SK-N-SH treated with all-trans-retinoic acid at 6 μM for 48 hours (cell line): ENCODE results near the gene HECTD1.

Experiments used
- ATAC-seq: fragments of 200-7000 bp; cut with Tn5 transposase; 3 replicates; pipeline ENCODE4 v1.9.1; 2020; ENCODE audit warnings: mild to moderate bottlenecking, moderate library complexity
- ARNTL ChIP-seq: fragments of 450-650 bp; formaldehyde crosslinking; IDR thresholded peaks from 2 replicates; pipeline ENCODE4 v1.5.0; 2020; ENCODE audit warnings: low read depth, mild to moderate bottlenecking, moderate library complexity, borderline replicate concordance
- BACH2 ChIP-seq: fragments of 250-450 bp; sonication (Bioruptor Pico); IDR thresholded peaks from 2 replicates; pipeline ENCODE4 v1.9.0; 2021; ENCODE audit warnings: mild to moderate bottlenecking, borderline replicate concordance
- CSDC2 ChIP-seq: fragments of 250-450 bp; sonication (Bioruptor Pico); IDR thresholded peaks from 2 replicates; pipeline ENCODE4 v1.5.0; 2020; ENCODE audit warnings: mild to moderate bottlenecking, moderate library complexity
- ESRRG ChIP-seq: fragments of 250-450 bp; sonication (Bioruptor Pico); IDR thresholded peaks from 2 replicates; pipeline ENCODE4 v1.6.1; 2021; ENCODE audit warnings: mild to moderate bottlenecking
- GLIS3 ChIP-seq: fragments of 250-450 bp; sonication (Bioruptor Pico); IDR thresholded peaks from 2 replicates; pipeline ENCODE4 v1.5.0; 2020; ENCODE audit warnings: mild to moderate bottlenecking, moderate library complexity
- ISL1 ChIP-seq: fragments of 250-450 bp; sonication (Bioruptor Pico); IDR thresholded peaks from 2 replicates; pipeline ENCODE4 v2.1.2; 2022; ENCODE audit warnings: mild to moderate bottlenecking, moderate library complexity
- PPARA ChIP-seq: fragments of 250-450 bp; sonication (Bioruptor Pico); IDR thresholded peaks from 2 replicates; pipeline ENCODE4 v1.5.0; 2020; ENCODE audit warnings: mild to moderate bottlenecking, borderline replicate concordance
- RARB ChIP-seq: fragments of 250-450 bp; sonication (Bioruptor Pico); IDR thresholded peaks from 2 replicates; pipeline ENCODE4 v1.8.0; 2021; ENCODE audit warnings: mild to moderate bottlenecking, moderate library complexity
- SNAI2 ChIP-seq: fragments of 250-450 bp; sonication (Bioruptor Pico); IDR thresholded peaks from 2 replicates; pipeline ENCODE4 v1.5.0; 2020; ENCODE audit warnings: mild to moderate bottlenecking, moderate library complexity
- TCF4 ChIP-seq: fragments of 250-450 bp; sonication (Bioruptor Pico); IDR thresholded peaks from 2 replicates; pipeline ENCODE4 v1.8.0; 2021; ENCODE audit warnings: mild to moderate bottlenecking, moderate library complexity, borderline replicate concordance
- TOX ChIP-seq: fragments of 250-450 bp; sonication (Bioruptor Pico); IDR thresholded peaks from 2 replicates; pipeline ENCODE4 v1.8.0; 2021; ENCODE audit warnings: mild to moderate bottlenecking, moderate library complexity, borderline replicate concordance
- ZC3H10 ChIP-seq: fragments of 250-450 bp; sonication (Bioruptor Pico); IDR thresholded peaks from 2 replicates; pipeline ENCODE4 v1.5.1; 2021; ENCODE audit warnings: mild to moderate bottlenecking, moderate library complexity
- ZFP3 ChIP-seq: fragments of 250-450 bp; sonication (Bioruptor Pico); IDR thresholded peaks from 2 replicates; pipeline ENCODE4 v1.5.0; 2020; ENCODE audit warnings: mild to moderate bottlenecking, moderate library complexity
- ZFP30 ChIP-seq: fragments of 450-650 bp; formaldehyde crosslinking; IDR thresholded peaks from 2 replicates; pipeline ENCODE4 v1.5.0; 2022; ENCODE audit warnings: mild to moderate bottlenecking, moderate library complexity
- ZNF565 ChIP-seq: fragments of 450-650 bp; formaldehyde crosslinking; conservative IDR thresholded peaks from 2 replicates; pipeline ENCODE4 v1.5.0; 2020; ENCODE audit warnings: low read depth, mild to moderate bottlenecking, moderate library complexity
- ZNF70 ChIP-seq: fragments of 450-650 bp; formaldehyde crosslinking; IDR thresholded peaks from 2 replicates; pipeline ENCODE4 v1.5.0; 2020; ENCODE audit warnings: mild to moderate bottlenecking, moderate library complexity
- ZNF8 ChIP-seq: fragments of 450-650 bp; formaldehyde crosslinking; IDR thresholded peaks from 2 replicates; pipeline ENCODE4 v1.5.0; 2020; ENCODE audit warnings: mild to moderate bottlenecking, moderate library complexity
- TF ChIP-seq, protein P1 (sequence below): fragments of 250-450 bp; sonication (Bioruptor Pico); IDR thresholded peaks from 2 replicates; pipeline ENCODE4 v1.5.1; 2021; ENCODE audit warnings: mild to moderate bottlenecking, moderate library complexity
- TF ChIP-seq, protein P2 (sequence below): fragments of 250-450 bp; sonication (Bioruptor Pico); IDR thresholded peaks from 2 replicates; pipeline ENCODE4 v1.5.0; 2020; ENCODE audit warnings: mild to moderate bottlenecking, moderate library complexity
- TF ChIP-seq, protein P3 (sequence below): fragments of 250-450 bp; sonication (Bioruptor Pico); IDR thresholded peaks from 2 replicates; pipeline ENCODE4 v1.8.0; 2021; ENCODE audit warnings: low read depth, mild to moderate bottlenecking, moderate library complexity, borderline replicate concordance
- TF ChIP-seq, protein P4 (sequence below): fragments of 250-450 bp; sonication (Bioruptor Pico); IDR thresholded peaks from 2 replicates; pipeline ENCODE4 v1.8.0; 2020; ENCODE audit warnings: mild to moderate bottlenecking, moderate library complexity, borderline replicate concordance
- TF ChIP-seq, protein P5 (sequence below): fragments of 250-450 bp; sonication (Bioruptor Pico); IDR thresholded peaks from 2 replicates; pipeline ENCODE4 v1.5.1; 2020; ENCODE audit warnings: low read depth, mild to moderate bottlenecking, moderate library complexity

The HECTD1 gene

DNA sequence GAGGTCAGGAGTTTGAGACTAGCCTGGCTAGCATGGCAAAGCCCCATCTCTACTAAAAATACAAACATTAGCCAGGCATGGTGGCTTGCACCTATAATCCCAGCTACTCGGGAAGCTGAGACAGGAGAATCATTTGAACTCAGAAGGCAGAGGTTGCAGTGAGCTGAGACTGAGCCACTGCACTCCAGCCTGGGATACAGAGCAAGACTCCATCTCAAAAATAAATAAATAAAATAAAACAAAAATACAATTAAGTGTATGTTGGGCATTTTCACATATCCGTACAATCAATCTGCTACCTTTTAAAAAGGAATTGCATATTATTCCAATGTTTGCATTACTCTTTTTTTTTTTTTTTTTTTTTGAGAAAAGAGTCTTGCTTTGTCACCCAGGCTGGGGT, 47.7 kb upstream of the HECTD1 start:
- no peak for ATAC-seq
- TF ChIP-seq SNAI2 (CRISPR knock-in tag) (no peak), ZC3H10 (CRISPR knock-in tag) (no peak), BACH2 (CRISPR knock-in tag) (no peak)
- TF ChIP-seq, protein P1, sequence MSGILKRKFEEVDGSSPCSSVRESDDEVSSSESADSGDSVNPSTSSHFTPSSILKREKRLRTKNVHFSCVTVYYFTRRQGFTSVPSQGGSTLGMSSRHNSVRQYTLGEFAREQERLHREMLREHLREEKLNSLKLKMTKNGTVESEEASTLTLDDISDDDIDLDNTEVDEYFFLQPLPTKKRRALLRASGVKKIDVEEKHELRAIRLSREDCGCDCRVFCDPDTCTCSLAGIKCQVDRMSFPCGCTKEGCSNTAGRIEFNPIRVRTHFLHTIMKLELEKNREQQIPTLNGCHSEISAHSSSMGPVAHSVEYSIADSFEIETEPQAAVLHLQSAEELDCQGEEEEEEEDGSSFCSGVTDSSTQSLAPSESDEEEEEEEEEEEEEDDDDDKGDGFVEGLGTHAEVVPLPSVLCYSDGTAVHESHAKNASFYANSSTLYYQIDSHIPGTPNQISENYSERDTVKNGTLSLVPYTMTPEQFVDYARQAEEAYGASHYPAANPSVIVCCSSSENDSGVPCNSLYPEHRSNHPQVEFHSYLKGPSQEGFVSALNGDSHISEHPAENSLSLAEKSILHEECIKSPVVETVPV = no peak

DNA sequence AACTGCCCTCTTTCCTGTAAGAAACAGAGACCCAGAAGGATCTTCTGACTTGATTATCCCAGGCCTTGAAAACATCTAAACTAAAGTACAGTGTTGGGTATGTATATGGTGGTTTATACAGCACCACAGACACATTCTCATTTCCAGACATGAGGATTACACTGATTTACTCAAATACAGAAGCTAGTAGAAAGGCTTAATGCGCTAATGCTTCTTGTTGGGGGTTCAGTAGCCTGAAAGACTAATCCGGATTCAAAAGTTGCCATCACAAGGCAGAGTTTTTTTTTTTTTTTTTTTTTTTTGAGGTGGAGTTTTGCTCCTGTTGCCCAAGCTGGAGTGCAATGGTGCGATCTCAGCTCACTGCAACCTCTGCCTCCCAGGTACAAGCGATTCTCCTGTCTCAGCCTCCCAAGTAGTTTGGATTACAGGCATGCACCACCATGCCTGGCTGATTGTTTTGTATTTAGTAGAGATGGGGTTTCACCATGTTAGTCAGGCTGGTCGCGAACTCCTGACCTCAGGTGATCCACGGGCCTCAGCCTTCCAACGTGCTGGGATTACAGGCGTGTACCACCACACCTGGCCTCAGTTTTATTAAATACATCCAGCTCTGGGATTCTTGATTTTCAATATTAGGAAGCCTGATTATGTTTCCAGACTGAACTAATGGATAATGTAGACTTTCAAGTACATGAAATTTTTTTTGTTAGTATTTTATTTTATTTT, 46.3 kb upstream of the HECTD1 start:
- no peak for ATAC-seq
- no peak for TF ChIP-seq PPARA (CRISPR knock-in tag)
- TF ChIP-seq ZFP30 = no peak
- TF ChIP-seq GLIS3 = no peak
- no peak for TF ChIP-seq BACH2 (CRISPR knock-in tag)
- no peak for TF ChIP-seq ZNF565 (CRISPR knock-in tag)
- TF ChIP-seq, protein P2, sequence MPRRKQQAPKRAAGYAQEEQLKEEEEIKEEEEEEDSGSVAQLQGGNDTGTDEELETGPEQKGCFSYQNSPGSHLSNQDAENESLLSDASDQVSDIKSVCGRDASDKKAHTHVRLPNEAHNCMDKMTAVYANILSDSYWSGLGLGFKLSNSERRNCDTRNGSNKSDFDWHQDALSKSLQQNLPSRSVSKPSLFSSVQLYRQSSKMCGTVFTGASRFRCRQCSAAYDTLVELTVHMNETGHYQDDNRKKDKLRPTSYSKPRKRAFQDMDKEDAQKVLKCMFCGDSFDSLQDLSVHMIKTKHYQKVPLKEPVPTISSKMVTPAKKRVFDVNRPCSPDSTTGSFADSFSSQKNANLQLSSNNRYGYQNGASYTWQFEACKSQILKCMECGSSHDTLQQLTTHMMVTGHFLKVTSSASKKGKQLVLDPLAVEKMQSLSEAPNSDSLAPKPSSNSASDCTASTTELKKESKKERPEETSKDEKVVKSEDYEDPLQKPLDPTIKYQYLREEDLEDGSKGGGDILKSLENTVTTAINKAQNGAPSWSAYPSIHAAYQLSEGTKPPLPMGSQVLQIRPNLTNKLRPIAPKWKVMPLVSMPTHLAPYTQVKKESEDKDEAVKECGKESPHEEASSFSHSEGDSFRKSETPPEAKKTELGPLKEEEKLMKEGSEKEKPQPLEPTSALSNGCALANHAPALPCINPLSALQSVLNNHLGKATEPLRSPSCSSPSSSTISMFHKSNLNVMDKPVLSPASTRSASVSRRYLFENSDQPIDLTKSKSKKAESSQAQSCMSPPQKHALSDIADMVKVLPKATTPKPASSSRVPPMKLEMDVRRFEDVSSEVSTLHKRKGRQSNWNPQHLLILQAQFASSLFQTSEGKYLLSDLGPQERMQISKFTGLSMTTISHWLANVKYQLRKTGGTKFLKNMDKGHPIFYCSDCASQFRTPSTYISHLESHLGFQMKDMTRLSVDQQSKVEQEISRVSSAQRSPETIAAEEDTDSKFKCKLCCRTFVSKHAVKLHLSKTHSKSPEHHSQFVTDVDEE (CRISPR knock-in tag) = no peak
- TF ChIP-seq, protein P3, sequence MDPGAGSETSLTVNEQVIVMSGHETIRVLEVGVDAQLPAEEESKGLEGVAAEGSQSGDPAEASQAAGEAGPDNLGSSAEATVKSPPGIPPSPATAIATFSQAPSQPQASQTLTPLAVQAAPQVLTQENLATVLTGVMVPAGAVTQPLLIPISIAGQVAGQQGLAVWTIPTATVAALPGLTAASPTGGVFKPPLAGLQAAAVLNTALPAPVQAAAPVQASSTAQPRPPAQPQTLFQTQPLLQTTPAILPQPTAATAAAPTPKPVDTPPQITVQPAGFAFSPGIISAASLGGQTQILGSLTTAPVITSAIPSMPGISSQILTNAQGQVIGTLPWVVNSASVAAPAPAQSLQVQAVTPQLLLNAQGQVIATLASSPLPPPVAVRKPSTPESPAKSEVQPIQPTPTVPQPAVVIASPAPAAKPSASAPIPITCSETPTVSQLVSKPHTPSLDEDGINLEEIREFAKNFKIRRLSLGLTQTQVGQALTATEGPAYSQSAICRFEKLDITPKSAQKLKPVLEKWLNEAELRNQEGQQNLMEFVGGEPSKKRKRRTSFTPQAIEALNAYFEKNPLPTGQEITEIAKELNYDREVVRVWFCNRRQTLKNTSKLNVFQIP = no peak
- no peak for TF ChIP-seq ESRRG
- TF ChIP-seq ARNTL (CRISPR knock-in tag) = no peak
- TF ChIP-seq ZNF70 (CRISPR knock-in tag) = no peak
- TF ChIP-seq, protein P1 = no peak
- no peak for TF ChIP-seq SNAI2 (CRISPR knock-in tag)
- TF ChIP-seq ZNF8 (CRISPR knock-in tag) = no peak
- TF ChIP-seq, protein P4, sequence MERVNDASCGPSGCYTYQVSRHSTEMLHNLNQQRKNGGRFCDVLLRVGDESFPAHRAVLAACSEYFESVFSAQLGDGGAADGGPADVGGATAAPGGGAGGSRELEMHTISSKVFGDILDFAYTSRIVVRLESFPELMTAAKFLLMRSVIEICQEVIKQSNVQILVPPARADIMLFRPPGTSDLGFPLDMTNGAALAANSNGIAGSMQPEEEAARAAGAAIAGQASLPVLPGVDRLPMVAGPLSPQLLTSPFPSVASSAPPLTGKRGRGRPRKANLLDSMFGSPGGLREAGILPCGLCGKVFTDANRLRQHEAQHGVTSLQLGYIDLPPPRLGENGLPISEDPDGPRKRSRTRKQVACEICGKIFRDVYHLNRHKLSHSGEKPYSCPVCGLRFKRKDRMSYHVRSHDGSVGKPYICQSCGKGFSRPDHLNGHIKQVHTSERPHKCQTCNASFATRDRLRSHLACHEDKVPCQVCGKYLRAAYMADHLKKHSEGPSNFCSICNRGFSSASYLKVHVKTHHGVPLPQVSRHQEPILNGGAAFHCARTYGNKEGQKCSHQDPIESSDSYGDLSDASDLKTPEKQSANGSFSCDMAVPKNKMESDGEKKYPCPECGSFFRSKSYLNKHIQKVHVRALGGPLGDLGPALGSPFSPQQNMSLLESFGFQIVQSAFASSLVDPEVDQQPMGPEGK (CRISPR knock-in tag) = no peak
- TF ChIP-seq RARB (CRISPR knock-in tag) = no peak
- TF ChIP-seq ISL1 = no peak
- TF ChIP-seq, protein P5, sequence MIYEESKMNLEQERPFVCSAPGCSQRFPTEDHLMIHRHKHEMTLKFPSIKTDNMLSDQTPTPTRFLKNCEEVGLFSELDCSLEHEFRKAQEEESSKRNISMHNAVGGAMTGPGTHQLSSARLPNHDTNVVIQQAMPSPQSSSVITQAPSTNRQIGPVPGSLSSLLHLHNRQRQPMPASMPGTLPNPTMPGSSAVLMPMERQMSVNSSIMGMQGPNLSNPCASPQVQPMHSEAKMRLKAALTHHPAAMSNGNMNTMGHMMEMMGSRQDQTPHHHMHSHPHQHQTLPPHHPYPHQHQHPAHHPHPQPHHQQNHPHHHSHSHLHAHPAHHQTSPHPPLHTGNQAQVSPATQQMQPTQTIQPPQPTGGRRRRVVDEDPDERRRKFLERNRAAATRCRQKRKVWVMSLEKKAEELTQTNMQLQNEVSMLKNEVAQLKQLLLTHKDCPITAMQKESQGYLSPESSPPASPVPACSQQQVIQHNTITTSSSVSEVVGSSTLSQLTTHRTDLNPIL (CRISPR knock-in tag) = no peak
- TF ChIP-seq CSDC2 (CRISPR knock-in tag) = no peak
- no peak for TF ChIP-seq TCF4 (CRISPR knock-in tag)

DNA sequence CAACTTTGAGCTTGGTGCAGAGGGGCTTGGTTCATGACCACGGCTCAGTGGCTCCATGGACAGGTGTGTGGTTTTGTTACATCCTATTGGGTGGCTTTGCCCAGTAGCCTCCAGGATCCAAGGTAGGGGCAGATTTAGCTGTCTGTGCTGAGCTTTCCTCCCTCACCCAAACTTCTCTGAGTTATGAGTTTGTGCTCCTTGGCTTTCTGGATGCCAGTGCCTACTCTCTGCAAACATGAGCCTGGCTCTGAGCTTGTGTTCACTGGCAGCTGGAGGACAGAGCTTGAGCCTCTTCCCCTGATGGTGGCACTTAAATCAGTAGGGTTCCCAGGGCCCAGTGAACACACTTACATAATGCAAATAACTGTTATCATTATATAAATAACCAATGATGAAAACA, 45.3 kb upstream of the HECTD1 start:
- ATAC-seq = no peak; the same call in 2 of the 3 replicates
- no peak for TF ChIP-seq CSDC2 (CRISPR knock-in tag)
- no peak for TF ChIP-seq ZFP3 (CRISPR knock-in tag)
- TF ChIP-seq, protein P4 (CRISPR knock-in tag) = no peak
- TF ChIP-seq, protein P1 = no peak
- TF ChIP-seq ARNTL (CRISPR knock-in tag) = no peak
- TF ChIP-seq TCF4 (CRISPR knock-in tag) = no peak
- TF ChIP-seq ESRRG = no peak
- no peak for TF ChIP-seq PPARA (CRISPR knock-in tag)
- no peak for TF ChIP-seq ZNF70 (CRISPR knock-in tag)
- no peak for TF ChIP-seq ZC3H10 (CRISPR knock-in tag)
- no peak for TF ChIP-seq GLIS3
- no peak for TF ChIP-seq TOX (CRISPR knock-in tag)
- no peak for TF ChIP-seq RARB (CRISPR knock-in tag)
- TF ChIP-seq SNAI2 (CRISPR knock-in tag) = no peak
- TF ChIP-seq ISL1 = no peak
- no peak for TF ChIP-seq BACH2 (CRISPR knock-in tag)
